HepG2 (cell line): Measurements from ENCODE around the gene MEF2B. TPM values are rescaled to one million over a fixed set of nuclear protein-coding genes. Genes with fewer than 3 reads are reported as not detected.

Experiments used
- ATAC-seq: fragments of 200-7000 bp; cut with Tn5 transposase; 3 replicates; pipeline ENCODE4 v1.9.1; 2020; ENCODE audit warnings: mild to moderate bottlenecking, moderate library complexity
- BruUV-seq: library from RNA; stranded (reverse); fragments of 400-500 nt; replicated peaks from 2 replicates; lab custom pipeline; 2021; lab: Mats Ljungman, UMichigan
- CTCF ChIA-PET: fragments of 300-600 bp; formaldehyde crosslinking; extraction: SDS; loops from one replicate; lab custom pipeline; 2021; ENCODE audit warnings: low total read pairs, inconsistent platforms, low intra/inter-chr PET ratio; lab: Yijun Ruan, JAX
- POLR2A ChIA-PET: fragments of 350-600 bp; sonication (Branson Sonifier 250); formaldehyde crosslinking; loops from one replicate; lab custom pipeline; 2020; ENCODE audit warnings: antibody characterized with exemption, inconsistent platforms; lab: Yijun Ruan, JAX
- DNase-seq: peaks from one replicate; pipeline ENCODE4 v3.0.0-alpha.2; 2015; ENCODE audit warnings: low spot score
- FAIRE-seq: peaks from 3 replicates; lab custom pipeline; 2011; peaks lifted over from hg19 to GRCh38; lab: Jason Lieb, UNC
- H2AFZ ChIP-seq: one replicate; pipeline ENCODE4 v1.6.1; 2011; ENCODE audit warnings: low read length, inconsistent platforms
- H3K27ac ChIP-seq: fragments of 300-600 bp; 3 replicates; pipeline ENCODE4 v1.8.0; 2011; ENCODE audit warnings: mixed run types, mild to moderate bottlenecking, mixed read lengths, low read length, inconsistent platforms; ENCODE audit not compliant: insufficient read depth; ENCODE audit errors: extremely low read length
- H3K27me3 ChIP-seq, 2 experiments: fragments of 200-600 bp in 1 of 2; 2 replicates in 1 of 2; 3 replicates in 1 of 2; pipeline versions ENCODE4 v1.6.0 to v1.8.0; 2011; ENCODE audit warnings: low read length in 2 of 2, mild to moderate bottlenecking in 2 of 2, moderate library complexity in 2 of 2, inconsistent platforms in 1 of 2; ENCODE audit not compliant: insufficient read depth in 2 of 2, control insufficient read depth in 1 of 2
- H3K36me3 ChIP-seq, 2 experiments: fragments of 200-600 bp in 1 of 2; replicated peaks in 1 of 2; 2 replicates in 1 of 2; 3 replicates in 1 of 2; pipeline versions ENCODE4 v1.5.1 to v1.8.0; 2011; ENCODE audit warnings: low read length in 2 of 2, inconsistent platforms in 1 of 2; ENCODE audit not compliant: insufficient read depth in 2 of 2, control insufficient read depth in 1 of 2
- H3K4me1 ChIP-seq: 2 replicates; pipeline ENCODE4 v1.5.1; 2012; ENCODE audit warnings: low read length, inconsistent platforms; ENCODE audit not compliant: insufficient read depth
- H3K4me2 ChIP-seq: 2 replicates; pipeline ENCODE4 v1.6.0; 2011; ENCODE audit warnings: low read depth, low read length, inconsistent platforms
- H3K4me3 ChIP-seq, 3 experiments: fragments of 200-600 bp in 1 of 3; sonication (generic), shearing (Covaris generic) in 1 of 3; replicated peaks in 1 of 3; 2 replicates each; pipeline ENCODE4 v1.5.1; 2011 to 2016; ENCODE audit warnings: low read length in 3 of 3, inconsistent platforms in 2 of 3, low read depth in 2 of 3, mild to moderate bottlenecking in 2 of 3, control low read depth in 1 of 3, mixed read lengths in 1 of 3; ENCODE audit not compliant: insufficient read depth in 1 of 3
- H3K79me2 ChIP-seq: one replicate; pipeline ENCODE4 v1.6.1; 2011; ENCODE audit warnings: low read length, inconsistent platforms; ENCODE audit not compliant: insufficient read depth
- H3K9ac ChIP-seq: 2 replicates; pipeline ENCODE4 v1.6.0; 2011; ENCODE audit warnings: mild to moderate bottlenecking, low read depth, low read length, inconsistent platforms; ENCODE audit not compliant: insufficient read depth
- H3K9me3 ChIP-seq: 2 replicates; pipeline ENCODE4 v1.5.1; 2012; ENCODE audit warnings: mild to moderate bottlenecking, low read length
- H4K20me1 ChIP-seq: 2 replicates; pipeline ENCODE4 v1.6.0; 2011; ENCODE audit warnings: inconsistent platforms, mild to moderate bottlenecking, low read length, moderate library complexity; ENCODE audit not compliant: insufficient read depth
- DRAP1 ChIP-seq: IDR thresholded peaks from 2 replicates; pipeline ENCODE4 v1.6.1; 2016; ENCODE audit warnings: missing genetic modification reagents, missing compliant biosample characterization
- HMG20A ChIP-seq: IDR thresholded peaks from 2 replicates; pipeline ENCODE4 v1.6.1; 2016; ENCODE audit warnings: borderline replicate concordance
- KAT8 ChIP-seq: IDR thresholded peaks from 2 replicates; pipeline ENCODE4 v1.6.1; 2016; ENCODE audit warnings: missing genetic modification reagents, missing compliant biosample characterization
- MYNN ChIP-seq: sonication (generic); formaldehyde crosslinking; IDR thresholded peaks from 2 replicates; pipeline ENCODE4 v1.4.0; 2020; ENCODE audit warnings: mild to moderate bottlenecking, low read depth, missing genetic modification reagents
- MZF1 ChIP-seq: sonication (generic); formaldehyde crosslinking; IDR thresholded peaks from 2 replicates; pipeline ENCODE4 v1.8.1; 2023; ENCODE audit warnings: mild to moderate bottlenecking, missing genetic modification reagents, borderline replicate concordance
- TAF15 ChIP-seq: fragments of 200-400 bp; formaldehyde crosslinking; IDR thresholded peaks from one replicate; pipeline ENCODE4 v1.6.1; 2018; ENCODE audit warnings: mild to moderate bottlenecking, low read depth, low read length; ENCODE audit not compliant: poor library complexity, severe bottlenecking
- ZMYM3 ChIP-seq: sonication (generic); formaldehyde crosslinking; IDR thresholded peaks from 2 replicates; pipeline ENCODE4 v1.5.1; 2020; ENCODE audit warnings: mild to moderate bottlenecking, missing genetic modification reagents
- ZNF768 ChIP-seq: sonication (generic); formaldehyde crosslinking; IDR thresholded peaks from 2 replicates; pipeline ENCODE4 v1.4.0; 2020; ENCODE audit warnings: missing genetic modification reagents
- WGBS: methylation state at CpG from one replicate; pipeline ENCODE4 v1.1.6; 2017; ENCODE audit warnings: low lambda C conversion rate; 5-methylcytosine and 5-hydroxymethylcytosine counted together
- in situ Hi-C: cut with HindIII; loops from 2 replicates; pipeline ENCODE4 v1.10.0; 2017; ENCODE audit warnings: low pct_unique_long_range_greater_than_20kb; ENCODE audit not compliant: extremely low pct_ligation_motif_present
- intact Hi-C: fragments of 100-400 bp; cut with micrococcal nuclease; formaldehyde crosslinking; loops from one replicate; pipeline ENCODE4 v1.10.0; 2022; ENCODE audit not compliant: unreplicated experiment
- polyA plus RNA-seq, 8 experiments: library from polyadenylated mRNA; depleted of rRNA in 3 of 8; stranded (reverse) in 7 of 8; unstranded in 1 of 8; fragments of >200 nt; fragmentation: Illumina TruSeq in 4 of 8; extraction: Trizol in 4 of 8; gene quantifications; 2 replicates each; pipeline versions ENCODE4 v1.2.1 to v1.2.3, GENCODE V29; 2011 to 2016; ENCODE audit warnings: low read depth in 4 of 8, missing spikeins in 1 of 8, mixed read lengths in 1 of 8; ENCODE audit not compliant: insufficient read depth in 1 of 8
- total RNA-seq, 5 experiments: library from RNA; depleted of rRNA; stranded (reverse); fragments of >200 nt; fragmentation: Illumina TruSeq; extraction: Trizol; gene quantifications; 2 replicates each; pipeline ENCODE4 v1.2.3, GENCODE V29; 2016; ENCODE audit warnings: low read depth in 1 of 5

MEF2B gene
- total and polyA plus RNA-seq, 2 of the 13 experiments (the other 11 are each of a cell fraction or from before 2014, with no cell fraction given): 1.2 to 1.7 TPM

- Histone ChIP-seq H3K79me2 (no peaks in the 10 kb centered on the region), H4K20me1 (no peaks in the 10 kb centered on the region), H2AFZ (no peak overlapping the region), H3K27me3 (no peaks in the 10 kb centered on the region), H3K9ac (no peak overlapping the region), H3K4me3 (no peak overlapping the region), H3K36me3 (no peaks in the 10 kb centered on the region), H3K4me1 (peaks cover 40% of the 10 kb centered on the region), H3K27ac (no peak overlapping the region), H3K4me2 (no peak overlapping the region), H3K9me3 (no peaks in the 10 kb centered on the region)
- peak; percentile 68; the same call in 1 of the 2 replicates for TF ChIP-seq ZNF768 (CRISPR knock-in tag)
- TF ChIP-seq KAT8: no peak
- POLR2A ChIA-PET: interaction anchor here (1.3 kb wide), 1 partner anchor 25 kb away, joined by 3 read pairs; no protein-coding TSS in a partner anchor
- intact Hi-C loops (no loop called here), in situ Hi-C loops (no loop called here)
- FAIRE-seq (no peak), DNase-seq (no peak), ATAC-seq (no peak)
- 89% methylated on average over 2 of the region's 3 CpGs for WGBS
- CTCF ChIA-PET: no interaction called here
- BruUV-seq: no TSS peak
Measured at GRCh38 chr19:19167612-19168011, 2.5 kb downstream of the MEF2B start.

GRCh38 chr19:19165396-19165795 is 4.7 kb downstream of the MEF2B start:
- H3K9me3 ChIP-seq: no peaks in the 10 kb centered on the region
- no peaks in the 10 kb centered on the region for H3K36me3 ChIP-seq
- DNase-seq: no peak
- no peak overlapping the region for H3K4me3 ChIP-seq
- no TSS peak for BruUV-seq
- POLR2A ChIA-PET: no interaction called here
- TF ChIP-seq DRAP1 (CRISPR knock-in tag): no peak
- no peak for TF ChIP-seq HMG20A (CRISPR knock-in tag)
- TF ChIP-seq MYNN (CRISPR knock-in tag): no peak
- no peak for TF ChIP-seq MZF1 (CRISPR knock-in tag)
- 0 out of 2 replicates have a peak, but pooled peaks have one; percentile 49 for TF ChIP-seq ZMYM3 (CRISPR knock-in tag)
- no peak for TF ChIP-seq TAF15
- TF ChIP-seq, all 625 proteins: peak for 1
- Histone ChIP-seq H4K20me1 (no peaks in the 10 kb centered on the region), H2AFZ (no peak overlapping the region), H3K4me2 (no peak overlapping the region), H3K27me3 (no peaks in the 10 kb centered on the region), H3K9ac (no peak overlapping the region), H3K27ac (no peak overlapping the region), H3K79me2 (no peaks in the 10 kb centered on the region), H3K4me1 (peaks cover 18% of the 10 kb centered on the region)
- intact Hi-C loops: no loop called here
- no peak for ATAC-seq
- no peak for FAIRE-seq
- CTCF ChIA-PET: no interaction called here
- in situ Hi-C loops: no loop called here
- WGBS: 91% methylated on average over 1 of the region's 1 CpG
